ENCODE data around the gene ROBO4. TPM values are rescaled to one million over a fixed set of nuclear protein-coding genes. Genes with fewer than 3 reads are reported as not detected.

Gene ROBO4
- total and polyA plus RNA-seq, 2 donors (not counting 1 experiment from before 2014, with no cell fraction given) = not detected

DNA sequence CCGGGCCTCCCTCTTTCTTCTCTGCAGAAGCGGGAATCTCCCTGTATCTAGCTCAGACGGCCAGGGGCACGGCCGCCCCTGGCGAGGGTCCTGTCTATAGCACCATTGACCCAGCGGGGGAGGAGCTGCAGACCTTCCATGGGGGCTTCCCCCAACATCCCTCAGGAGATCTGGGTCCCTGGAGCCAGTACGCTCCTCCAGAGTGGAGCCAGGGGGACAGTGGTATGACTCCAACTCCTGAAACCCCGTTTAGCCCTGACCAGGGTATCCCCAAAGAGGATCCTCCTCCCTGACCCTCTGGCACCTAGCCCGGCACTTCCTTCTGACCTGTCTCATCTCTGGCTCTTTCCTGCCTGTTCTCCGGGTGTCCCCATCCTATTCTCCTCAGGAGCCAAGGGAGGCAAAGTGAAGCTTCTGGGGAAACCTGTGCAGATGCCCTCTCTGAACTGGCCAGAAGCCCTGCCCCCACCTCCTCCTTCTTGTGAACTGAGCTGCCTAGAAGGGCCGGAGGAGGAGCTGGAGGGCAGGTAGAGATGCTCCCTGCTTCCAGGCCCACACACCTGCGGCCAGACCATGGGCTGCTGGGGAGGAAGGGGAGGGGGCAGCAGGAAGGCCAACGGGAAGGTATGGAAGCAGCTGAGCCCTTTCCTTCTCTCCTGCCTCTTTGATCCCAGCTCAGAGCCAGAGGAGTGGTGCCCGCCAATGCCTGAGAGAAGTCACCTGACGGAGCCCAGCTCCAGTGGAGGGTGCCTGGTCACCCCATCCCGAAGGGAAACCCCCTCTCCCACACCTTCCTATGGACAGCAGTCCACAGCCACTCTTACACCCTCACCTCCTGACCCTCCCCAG is 19.5 kb downstream of the ROBO4 start:
- H3K27ac Mint-ChIP-seq = no peak overlapping the region
- Histone ChIP-seq H2AFZ (ENCODE audit: insufficient read depth, low read depth, low read length, poor library complexity, severe bottlenecking) (no peak overlapping the region), H3K36me3 (replicated peaks in 1 of 2; ENCODE audit: control extremely low read depth in 1 of 2, control insufficient read depth in 1 of 2, extremely low read depth in 1 of 2, insufficient read depth in 2 of 2, low read length in 1 of 2) (no peaks in the 10 kb centered on the region), H4K20me1 (ENCODE audit: control insufficient read depth, insufficient read depth, low read length, poor library complexity, severe bottlenecking) (no peaks in the 10 kb centered on the region), H3K4me3 (ENCODE audit: control extremely low read depth in 1 of 5, extremely low read depth in 1 of 5, insufficient read depth in 1 of 5, low read depth in 2 of 5, low read length in 4 of 5) (no peak overlapping the region), H3K9me3 (ENCODE audit: control extremely low read depth in 1 of 3, control insufficient read depth in 2 of 3, insufficient read depth in 1 of 3, low read length in 2 of 3) (peaks cover 0 to 22% (median 0%) of the 10 kb centered on the region in 3 donors), H3K9ac (ENCODE audit: low read length) (no peak overlapping the region), H3K79me2 (ENCODE audit: control insufficient read depth, insufficient read depth, low read length) (no peaks in the 10 kb centered on the region), H3K4me2 (replicated peaks; ENCODE audit: low read depth, low read length, poor library complexity, severe bottlenecking) (no peak overlapping the region), H3K4me1 (ENCODE audit: control insufficient read depth in 2 of 2, insufficient read depth in 2 of 2, low read length in 2 of 2) (peaks cover 19 to 22% of the 10 kb centered on the region in 2 donors), H3K27ac (ENCODE audit: low read length in 2 of 2) (no peak overlapping the region), H3K27me3 (replicated peaks in 1 of 4; ENCODE audit: control extremely low read depth in 1 of 4, control insufficient read depth in 3 of 4, insufficient read depth in 4 of 4, low read length in 3 of 4) (peaks cover 0 to 59% (median 16%) of the 10 kb centered on the region in 4 experiments)
- ChIA-PET CTCF (no interaction called here), POLR2A (no interaction called here)
- WGBS (ENCODE audit: insufficient coverage) = 81% methylated on average over 16 of the region's 17 CpGs
- H3K4me3 Mint-ChIP-seq = peak overlapping the region; percentile 90
- intact Hi-C loops (cut with micrococcal nuclease) = loop anchor here (5.0 kb wide), 2 partner anchors 41 to 74 kb away; partner anchors contain the start of gene CCDC15
- TF ChIP-seq CTCF (IDR thresholded peaks at IDR 0.05) = no peak
- TF ChIP-seq EZH2 (IDR thresholded peaks at IDR 0.05; ENCODE audit: borderline replicate concordance, insufficient read depth, low read depth, low read length, poor library complexity, severe bottlenecking) = no peak
- no peak for ATAC-seq (ENCODE audit: low read depth)
- DNase-seq = no peak
- no peaks in the 10 kb centered on the region for H3K9me3 Mint-ChIP-seq (ENCODE audit: insufficient read depth)
- peaks cover 60% of the 10 kb centered on the region for H3K27me3 Mint-ChIP-seq
- H3K4me1 Mint-ChIP-seq = peaks cover 24% of the 10 kb centered on the region

GRCh38 chr11:124877631-124877909 is 20.1 kb downstream of the ROBO4 start:
- peaks cover 66% of the 10 kb centered on the region for H3K27me3 Mint-ChIP-seq
- no peaks in the 10 kb centered on the region for H3K9me3 Mint-ChIP-seq (ENCODE audit: insufficient read depth)
- peak overlapping the region; percentile 90 for H3K4me3 Mint-ChIP-seq
- DNase-seq = peak; percentile 17
- peaks cover 0 to 65% (median 18%) of the 10 kb centered on the region in 4 experiments for H3K27me3 ChIP-seq (replicated peaks in 1 of 4; ENCODE audit: control extremely low read depth in 1 of 4, control insufficient read depth in 3 of 4, insufficient read depth in 4 of 4, low read length in 3 of 4)
- H3K79me2 ChIP-seq (ENCODE audit: control insufficient read depth, insufficient read depth, low read length) = no peaks in the 10 kb centered on the region
- 60% methylated on average over 5 of the region's 10 CpGs for WGBS (ENCODE audit: insufficient coverage)
- no peaks in the 10 kb centered on the region for H3K36me3 ChIP-seq (replicated peaks in 1 of 2; ENCODE audit: control extremely low read depth in 1 of 2, control insufficient read depth in 1 of 2, extremely low read depth in 1 of 2, insufficient read depth in 2 of 2, low read length in 1 of 2)
- TF ChIP-seq CTCF (IDR thresholded peaks at IDR 0.05) = no peak
- TF ChIP-seq EZH2 (IDR thresholded peaks at IDR 0.05; ENCODE audit: borderline replicate concordance, insufficient read depth, low read depth, low read length, poor library complexity, severe bottlenecking) = no peak
- POLR2A ChIA-PET = no interaction called here
- peaks cover 19 to 22% of the 10 kb centered on the region in 2 donors for H3K4me1 ChIP-seq (ENCODE audit: control insufficient read depth in 2 of 2, insufficient read depth in 2 of 2, low read length in 2 of 2)
- intact Hi-C loops (cut with micrococcal nuclease) = loop anchor here (5.0 kb wide), 2 partner anchors 40 to 75 kb away; partner anchors contain the start of gene CCDC15
- no peak overlapping the region for H3K27ac Mint-ChIP-seq
- peaks cover 0 to 25% (median 0%) of the 10 kb centered on the region in 3 donors for H3K9me3 ChIP-seq (ENCODE audit: control extremely low read depth in 1 of 3, control insufficient read depth in 2 of 3, insufficient read depth in 1 of 3, low read length in 2 of 3)
- peak overlapping the region; percentile 98 for H3K4me2 ChIP-seq (replicated peaks; ENCODE audit: low read depth, low read length, poor library complexity, severe bottlenecking)
- peak overlapping the region; percentile 80 for H3K9ac ChIP-seq (ENCODE audit: low read length)
- no peaks in the 10 kb centered on the region for H4K20me1 ChIP-seq (ENCODE audit: control insufficient read depth, insufficient read depth, low read length, poor library complexity, severe bottlenecking)
- peak overlapping the region; percentile 90 for H2AFZ ChIP-seq (ENCODE audit: insufficient read depth, low read depth, low read length, poor library complexity, severe bottlenecking)
- no peak overlapping the region for H3K27ac ChIP-seq (ENCODE audit: low read length in 2 of 2)
- no peak for ATAC-seq (ENCODE audit: low read depth)
- H3K4me3 ChIP-seq (ENCODE audit: control extremely low read depth in 1 of 5, extremely low read depth in 1 of 5, insufficient read depth in 1 of 5, low read depth in 2 of 5, low read length in 4 of 5) = no peak overlapping the region
- CTCF ChIA-PET = no interaction called here
- peaks cover 24% of the 10 kb centered on the region for H3K4me1 Mint-ChIP-seq
